HepG2 (cell line): ENCODE data around the gene VWA1. TPM values are rescaled to one million over a fixed set of nuclear protein-coding genes. Genes with fewer than 3 reads are reported as not detected.

Source experiments
- ATM ChIP-seq: fragments of 450-650 bp; IDR thresholded peaks from 2 replicates; pipeline ENCODE4 v1.7.1; 2017; ENCODE audit warnings: mild to moderate bottlenecking, borderline replicate concordance
- CAMTA2 ChIP-seq: sonication (generic); formaldehyde crosslinking; IDR thresholded peaks from 2 replicates; pipeline ENCODE4 v1.4.0; 2020; ENCODE audit warnings: mild to moderate bottlenecking, missing genetic modification reagents, borderline replicate concordance
- CEBPB ChIP-seq: IDR thresholded peaks from 2 replicates; pipeline ENCODE4 v1.6.1; 2011; ENCODE audit warnings: low read depth, low read length, improper control_type of control experiment, borderline replicate concordance
- DMAP1 ChIP-seq: IDR thresholded peaks from 2 replicates; pipeline ENCODE4 v1.6.1; 2016
- FLYWCH1 ChIP-seq: sonication (generic); formaldehyde crosslinking; IDR thresholded peaks from 2 replicates; pipeline ENCODE4 v1.8.1; 2023; ENCODE audit warnings: mild to moderate bottlenecking, missing genetic modification reagents
- GFI1 ChIP-seq: sonication (generic); formaldehyde crosslinking; IDR thresholded peaks from 2 replicates; pipeline ENCODE4 v1.5.0; 2020; ENCODE audit warnings: missing genetic modification reagents, mild to moderate bottlenecking, borderline replicate concordance
- HOXA9 ChIP-seq: sonication (generic); formaldehyde crosslinking; IDR thresholded peaks from 2 replicates; pipeline ENCODE4 v1.8.1; 2022; ENCODE audit warnings: missing genetic modification reagents, mild to moderate bottlenecking, moderate library complexity, borderline replicate concordance
- KDM6A ChIP-seq: IDR thresholded peaks from 2 replicates; pipeline ENCODE4 v1.6.1; 2016; ENCODE audit warnings: low read depth
- NFIC ChIP-seq: IDR thresholded peaks from 2 replicates; pipeline ENCODE4 v1.6.1; 2012; ENCODE audit warnings: mild to moderate bottlenecking, low read length, inconsistent platforms
- NR2F6 ChIP-seq, 2 experiments: IDR thresholded peaks; 2 replicates each; pipeline ENCODE4 v1.6.1; 2016; ENCODE audit warnings: antibody characterized with exemption in 1 of 2, mild to moderate bottlenecking in 1 of 2
- PAX8 ChIP-seq: sonication (generic); formaldehyde crosslinking; IDR thresholded peaks from 2 replicates; pipeline ENCODE4 v1.8.0; 2022; ENCODE audit warnings: mild to moderate bottlenecking, missing genetic modification reagents, borderline replicate concordance
- POLR2G ChIP-seq: fragments of 200-400 bp; formaldehyde crosslinking; IDR thresholded peaks from 2 replicates; pipeline ENCODE4 v1.6.1; 2018; ENCODE audit warnings: mild to moderate bottlenecking, low read depth, low read length, moderate library complexity
- RARA ChIP-seq: IDR thresholded peaks from 2 replicates; pipeline ENCODE4 v1.6.1; 2016; ENCODE audit warnings: missing genetic modification reagents, missing compliant biosample characterization
- SP2 ChIP-seq: sonication (generic); formaldehyde crosslinking; IDR thresholded peaks from 2 replicates; pipeline ENCODE4 v1.5.1; 2020; ENCODE audit warnings: mild to moderate bottlenecking, missing genetic modification reagents
- TBL1XR1 ChIP-seq: fragments of 150-350 bp; IDR thresholded peaks from 2 replicates; pipeline ENCODE4 v1.6.1; 2014; ENCODE audit warnings: borderline replicate concordance, low read length; ENCODE audit not compliant: partially characterized antibody
- ZFP1 ChIP-seq: IDR thresholded peaks from 2 replicates; pipeline ENCODE4 v1.6.1; 2016
- ZNF274 ChIP-seq: sonication (generic); formaldehyde crosslinking; IDR thresholded peaks from 2 replicates; pipeline ENCODE4 v1.5.1; 2020; ENCODE audit warnings: mild to moderate bottlenecking, missing genetic modification reagents
- ZNF614 ChIP-seq: IDR thresholded peaks from 2 replicates; pipeline ENCODE4 v1.6.1; 2018; ENCODE audit warnings: missing biosample characterization, missing genetic modification reagents, inconsistent platforms, borderline replicate concordance
- ZNF792 ChIP-seq: IDR thresholded peaks from 2 replicates; pipeline ENCODE4 v1.6.1; 2016
- polyA plus RNA-seq, 8 experiments: library from polyadenylated mRNA; depleted of rRNA in 3 of 8; stranded (reverse) in 7 of 8; unstranded in 1 of 8; fragments of >200 nt; fragmentation: Illumina TruSeq in 4 of 8; extraction: Trizol in 4 of 8; gene quantifications; 2 replicates each; pipeline versions ENCODE4 v1.2.1 to v1.2.3, GENCODE V29; 2011 to 2016; ENCODE audit warnings: low read depth in 4 of 8, missing spikeins in 1 of 8, mixed read lengths in 1 of 8; ENCODE audit not compliant: insufficient read depth in 1 of 8
- total RNA-seq, 5 experiments: library from RNA; depleted of rRNA; stranded (reverse); fragments of >200 nt; fragmentation: Illumina TruSeq; extraction: Trizol; gene quantifications; 2 replicates each; pipeline ENCODE4 v1.2.3, GENCODE V29; 2016; ENCODE audit warnings: low read depth in 1 of 5
- TF ChIP-seq, protein P1 (sequence below): sonication (generic); formaldehyde crosslinking; IDR thresholded peaks from 2 replicates; pipeline ENCODE4 v1.8.0; 2022; ENCODE audit warnings: mild to moderate bottlenecking, missing genetic modification reagents
- TF ChIP-seq, protein P2 (sequence below), 2 experiments: sonication (generic) in 1 of 2; formaldehyde crosslinking in 1 of 2; IDR thresholded peaks; 2 replicates each; pipeline versions ENCODE4 v1.6.1 to v1.9.0; 2014 to 2022; ENCODE audit warnings: antibody characterized with exemption in 1 of 2, borderline replicate concordance in 1 of 2, inconsistent platforms in 1 of 2, low read depth in 1 of 2, missing genetic modification reagents in 1 of 2
- TF ChIP-seq, protein P3 (sequence below): fragments of 450-650 bp; IDR thresholded peaks from 2 replicates; pipeline ENCODE4 v1.6.1; 2017

Gene VWA1
- total and polyA plus RNA-seq, 2 of the 13 experiments (the other 11 are each of a cell fraction or from before 2014, with no cell fraction given) = 40.9 to 57.5 TPM

DNA sequence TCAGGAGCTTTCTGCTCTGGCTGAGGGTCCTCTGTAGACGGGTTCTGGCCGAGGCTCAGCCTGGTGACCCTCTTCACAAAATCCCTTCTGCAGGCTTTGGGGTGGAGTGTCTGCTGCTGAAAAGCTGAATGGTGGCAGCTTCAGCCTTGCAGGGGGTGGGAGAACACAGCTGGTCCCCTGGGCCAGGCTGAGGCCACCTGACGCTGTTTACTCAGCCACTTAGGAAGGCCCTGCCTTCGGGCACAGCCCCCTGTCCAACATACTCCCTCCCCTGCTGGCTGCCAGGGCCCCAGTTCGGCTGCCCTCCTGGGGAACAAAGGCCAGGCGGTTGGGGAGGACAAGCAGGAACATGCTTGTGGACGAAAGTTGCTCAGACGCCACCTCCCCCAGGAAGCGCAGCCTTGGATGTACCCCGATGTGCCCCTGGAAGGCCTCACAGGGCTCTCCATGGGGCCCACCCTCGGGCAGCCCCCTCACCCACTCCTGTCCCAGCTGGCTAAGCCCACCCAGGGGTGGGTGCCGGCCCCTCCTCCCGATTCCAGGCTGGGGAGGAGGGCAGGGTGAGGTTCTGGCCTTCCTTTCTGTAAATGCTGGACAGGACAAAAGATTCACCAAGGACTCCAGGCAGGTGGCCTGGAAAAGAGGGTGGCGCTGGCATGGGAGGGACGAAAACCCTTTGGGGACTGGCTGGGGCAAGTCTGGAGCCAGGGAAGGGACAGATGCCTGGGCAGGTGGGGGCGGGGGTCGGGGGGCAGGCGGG is 14.2 kb upstream of the VWA1 start, which contains the start of gene ANKRD65 (continued):
- TF ChIP-seq, protein P1, sequence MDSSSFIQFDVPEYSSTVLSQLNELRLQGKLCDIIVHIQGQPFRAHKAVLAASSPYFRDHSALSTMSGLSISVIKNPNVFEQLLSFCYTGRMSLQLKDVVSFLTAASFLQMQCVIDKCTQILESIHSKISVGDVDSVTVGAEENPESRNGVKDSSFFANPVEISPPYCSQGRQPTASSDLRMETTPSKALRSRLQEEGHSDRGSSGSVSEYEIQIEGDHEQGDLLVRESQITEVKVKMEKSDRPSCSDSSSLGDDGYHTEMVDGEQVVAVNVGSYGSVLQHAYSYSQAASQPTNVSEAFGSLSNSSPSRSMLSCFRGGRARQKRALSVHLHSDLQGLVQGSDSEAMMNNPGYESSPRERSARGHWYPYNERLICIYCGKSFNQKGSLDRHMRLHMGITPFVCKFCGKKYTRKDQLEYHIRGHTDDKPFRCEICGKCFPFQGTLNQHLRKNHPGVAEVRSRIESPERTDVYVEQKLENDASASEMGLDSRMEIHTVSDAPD (CRISPR knock-in tag) = peak; percentile 53; the same call in 1 of the 2 replicates
- TF ChIP-seq, protein P2, sequence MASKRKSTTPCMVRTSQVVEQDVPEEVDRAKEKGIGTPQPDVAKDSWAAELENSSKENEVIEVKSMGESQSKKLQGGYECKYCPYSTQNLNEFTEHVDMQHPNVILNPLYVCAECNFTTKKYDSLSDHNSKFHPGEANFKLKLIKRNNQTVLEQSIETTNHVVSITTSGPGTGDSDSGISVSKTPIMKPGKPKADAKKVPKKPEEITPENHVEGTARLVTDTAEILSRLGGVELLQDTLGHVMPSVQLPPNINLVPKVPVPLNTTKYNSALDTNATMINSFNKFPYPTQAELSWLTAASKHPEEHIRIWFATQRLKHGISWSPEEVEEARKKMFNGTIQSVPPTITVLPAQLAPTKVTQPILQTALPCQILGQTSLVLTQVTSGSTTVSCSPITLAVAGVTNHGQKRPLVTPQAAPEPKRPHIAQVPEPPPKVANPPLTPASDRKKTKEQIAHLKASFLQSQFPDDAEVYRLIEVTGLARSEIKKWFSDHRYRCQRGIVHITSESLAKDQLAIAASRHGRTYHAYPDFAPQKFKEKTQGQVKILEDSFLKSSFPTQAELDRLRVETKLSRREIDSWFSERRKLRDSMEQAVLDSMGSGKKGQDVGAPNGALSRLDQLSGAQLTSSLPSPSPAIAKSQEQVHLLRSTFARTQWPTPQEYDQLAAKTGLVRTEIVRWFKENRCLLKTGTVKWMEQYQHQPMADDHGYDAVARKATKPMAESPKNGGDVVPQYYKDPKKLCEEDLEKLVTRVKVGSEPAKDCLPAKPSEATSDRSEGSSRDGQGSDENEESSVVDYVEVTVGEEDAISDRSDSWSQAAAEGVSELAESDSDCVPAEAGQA (IDR thresholded peaks at IDR 0.05; ENCODE audit: low read depth) = no peak
- TF ChIP-seq, protein P2 (CRISPR knock-in tag; IDR thresholded peaks at IDR 0.05; ENCODE audit: borderline replicate concordance) = no peak
- TF ChIP-seq KDM6A = peak; percentile 49
- no peak for TF ChIP-seq PAX8 (CRISPR knock-in tag)
- no peak for TF ChIP-seq CEBPB
- TF ChIP-seq RARA (CRISPR knock-in tag) = peak; percentile 52
- TF ChIP-seq ZNF792 = no peak; the same call in 1 of the 2 replicates
- TF ChIP-seq NR2F6 (IDR thresholded peaks at IDR 0.05) = peak; percentile 66
- peak; percentile 74 for TF ChIP-seq NR2F6 (CRISPR knock-in tag; IDR thresholded peaks at IDR 0.05)
- TF ChIP-seq, protein P3, sequence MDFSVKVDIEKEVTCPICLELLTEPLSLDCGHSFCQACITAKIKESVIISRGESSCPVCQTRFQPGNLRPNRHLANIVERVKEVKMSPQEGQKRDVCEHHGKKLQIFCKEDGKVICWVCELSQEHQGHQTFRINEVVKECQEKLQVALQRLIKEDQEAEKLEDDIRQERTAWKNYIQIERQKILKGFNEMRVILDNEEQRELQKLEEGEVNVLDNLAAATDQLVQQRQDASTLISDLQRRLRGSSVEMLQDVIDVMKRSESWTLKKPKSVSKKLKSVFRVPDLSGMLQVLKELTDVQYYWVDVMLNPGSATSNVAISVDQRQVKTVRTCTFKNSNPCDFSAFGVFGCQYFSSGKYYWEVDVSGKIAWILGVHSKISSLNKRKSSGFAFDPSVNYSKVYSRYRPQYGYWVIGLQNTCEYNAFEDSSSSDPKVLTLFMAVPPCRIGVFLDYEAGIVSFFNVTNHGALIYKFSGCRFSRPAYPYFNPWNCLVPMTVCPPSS = no peak
- 0 out of 2 replicates have a peak, but pooled peaks have one; percentile 71 for TF ChIP-seq DMAP1 (CRISPR knock-in tag)
- peak; percentile 54; the same call in 1 of the 2 replicates for TF ChIP-seq GFI1 (CRISPR knock-in tag)
- TF ChIP-seq TBL1XR1 = no peak
- 0 out of 2 replicates have a peak, but pooled peaks have one; percentile 41 for TF ChIP-seq ZNF614 (CRISPR knock-in tag)
- TF ChIP-seq ATM = no peak
- TF ChIP-seq CAMTA2 (CRISPR knock-in tag) = no peak
- TF ChIP-seq SP2 (CRISPR knock-in tag) = no peak
- no peak for TF ChIP-seq HOXA9 (CRISPR knock-in tag)
- TF ChIP-seq ZNF274 = no peak
- TF ChIP-seq FLYWCH1 (CRISPR knock-in tag) = no peak
- TF ChIP-seq POLR2G = peak; percentile 91
- no peak for TF ChIP-seq ZFP1
- TF ChIP-seq NFIC = no peak
